K562 (cell line): ENCODE data around the gene CKS2. TPM values are rescaled to one million over a fixed set of nuclear protein-coding genes. Genes with fewer than 3 reads are reported as not detected.

Source experiments
- AFF4 ChIP-seq: sonication (generic); formaldehyde crosslinking; IDR thresholded peaks from 2 replicates; pipeline ENCODE4 v1.8.0; 2023; ENCODE audit warnings: mild to moderate bottlenecking, missing genetic modification reagents
- ARID3A ChIP-seq: IDR thresholded peaks from 2 replicates; pipeline ENCODE4 v1.6.1; 2012; ENCODE audit warnings: low read depth, low read length, improper control_type of control experiment, borderline replicate concordance
- ATF4 ChIP-seq: fragments of 450-650 bp; formaldehyde crosslinking; IDR thresholded peaks from 2 replicates; pipeline ENCODE4 v1.4.0; 2022; ENCODE audit warnings: mild to moderate bottlenecking, moderate library complexity
- CCNT2 ChIP-seq: IDR thresholded peaks from 2 replicates; pipeline ENCODE4 v1.6.1; 2011; ENCODE audit warnings: borderline replicate concordance, low read depth, mild to moderate bottlenecking, moderate library complexity, mixed read lengths, low read length; ENCODE audit not compliant: insufficient read length; ENCODE audit errors: extremely low read depth
- CGGBP1 ChIP-seq: fragments of 250-450 bp; sonication (Bioruptor Pico); IDR thresholded peaks from 2 replicates; pipeline ENCODE4 v1.9.0; 2021; ENCODE audit warnings: mild to moderate bottlenecking
- CHD2 ChIP-seq: IDR thresholded peaks from 2 replicates; pipeline ENCODE4 v1.6.1; 2011; ENCODE audit warnings: low read depth, low read length
- CXXC5 ChIP-seq: fragments of 250-450 bp; sonication (Bioruptor Pico); IDR thresholded peaks from 2 replicates; pipeline ENCODE4 v1.8.0; 2022; ENCODE audit warnings: inconsistent platforms, mild to moderate bottlenecking, moderate library complexity
- ELF4 ChIP-seq: fragments of 450-650 bp; formaldehyde crosslinking; IDR thresholded peaks from 2 replicates; pipeline ENCODE4 v1.4.0; 2022; ENCODE audit warnings: missing genetic modification characterization
- PHF21A ChIP-seq: fragments of 450-650 bp; IDR thresholded peaks from 2 replicates; pipeline ENCODE4 v1.6.1; 2017; ENCODE audit warnings: low read depth, borderline replicate concordance
- SIN3B ChIP-seq: fragments of 450-650 bp; IDR thresholded peaks from 2 replicates; pipeline ENCODE4 v1.6.1; 2017; ENCODE audit warnings: low read depth, mild to moderate bottlenecking, moderate library complexity
- TFAP4 ChIP-seq: sonication (generic); formaldehyde crosslinking; IDR thresholded peaks from 2 replicates; pipeline ENCODE4 v1.8.0; 2022; ENCODE audit warnings: missing genetic modification reagents, mild to moderate bottlenecking, moderate library complexity, borderline replicate concordance
- ZBTB17 ChIP-seq: fragments of 450-650 bp; formaldehyde crosslinking; IDR thresholded peaks from 2 replicates; pipeline ENCODE4 v1.4.0; 2020; ENCODE audit warnings: mild to moderate bottlenecking
- ZBTB43 ChIP-seq: sonication (generic); formaldehyde crosslinking; IDR thresholded peaks from 2 replicates; pipeline ENCODE4 v1.8.0; 2023; ENCODE audit warnings: mild to moderate bottlenecking, missing genetic modification reagents
- ZNF639 ChIP-seq, 2 experiments: fragments of 200-800 bp in 1 of 2; sonication (Bioruptor generic) in 1 of 2; sonication (generic) in 1 of 2; formaldehyde crosslinking in 1 of 2; IDR thresholded peaks in 1 of 2; conservative IDR thresholded peaks in 1 of 2; 2 replicates each; pipeline versions ENCODE4 v1.5.0 to v1.6.1; 2016 to 2020; ENCODE audit warnings: missing compliant biosample characterization in 1 of 2, missing genetic modification characterization in 1 of 2, missing genetic modification reagents in 1 of 2
- polyA plus RNA-seq, 8 experiments: library from polyadenylated mRNA; depleted of rRNA in 4 of 8; stranded (reverse) in 5 of 8; unstranded in 3 of 8; fragments of >200 nt; fragmentation: Nextera tagmentation in 2 of 8; fragmentation: Illumina TruSeq in 1 of 8; extraction: Ambion mirVana in 2 of 8; extraction: Trizol in 1 of 8; gene quantifications; 2 replicates each; pipeline versions ENCODE4 v1.2.1 to v1.2.3, GENCODE V29; 2011 to 2014; ENCODE audit warnings: inconsistent platforms in 1 of 8, missing spikeins in 1 of 8
- total RNA-seq, 7 experiments: library from RNA; depleted of rRNA in 6 of 7; stranded (reverse); fragments of >200 nt in 6 of 7; fragmentation: Illumina TruSeq in 2 of 7; extraction: Trizol in 2 of 7; gene quantifications; 2 replicates each; pipeline versions ENCODE4 v1.2.1 to v1.2.3, GENCODE V29; 2011 to 2021; ENCODE audit warnings: low replicate concordance in 1 of 7

Gene CKS2
- total and polyA plus RNA-seq, 9 of the 15 experiments (the other 6 are each of a cell fraction or from before 2014, with no cell fraction given), result 123 to 941 (median 321) TPM

- TF ChIP-seq AFF4 (CRISPR knock-in tag) (0 out of 2 replicates have a peak, but pooled peaks have one; percentile 56), CCNT2 (peak; percentile 88), ZBTB17 (CRISPR knock-in tag) (no peak), ARID3A (no peak), SIN3B (peak; percentile 95), CGGBP1 (CRISPR knock-in tag) (no peak), ZNF639 (CRISPR knock-in tag; conservative IDR thresholded peaks at IDR 0.05 in 1 of 2, IDR thresholded peaks at IDR 0.05 in 1 of 2) (peak in 1 of 2 experiments; percentile 92; a peak in 2 of 4 replicates), CXXC5 (peak; percentile 77), PHF21A (no peak; the same call in 1 of the 2 replicates), ZBTB43 (CRISPR knock-in tag) (no peak), ATF4 (CRISPR knock-in tag) (no peak), TFAP4 (CRISPR knock-in tag) (no peak; the same call in 1 of the 2 replicates), CHD2 (0 out of 2 replicates have a peak, but pooled peaks have one; percentile 11), ELF4 (CRISPR knock-in tag) (no peak)
Measured at GRCh38 chr9:89318123-89319014, 7.4 kb downstream of the CKS2 start, which contains the start of gene SECISBP2 (continued).
